Parathyroid adenoma (tissue), 2 donors: Measurements from ENCODE around the gene CLP1.
"Not testable (repeated sequence)": the region's sequence is repeated elsewhere in the genome, so short reads cannot be mapped to it uniquely, and the experiment has no call there.

Experiments
- H2AFZ ChIP-seq: fragments of 300-600 bp; sonication (generic); one replicate; pipeline ENCODE4 v1.7.0; 2017; ENCODE audit warnings: antibody characterized with exemption, mild to moderate bottlenecking
- H3K27ac ChIP-seq: fragments of 300-600 bp; sonication (generic); one replicate; pipeline ENCODE4 v1.7.0; 2017
- H3K27me3 ChIP-seq: fragments of 300-600 bp; sonication (generic); one replicate; pipeline ENCODE4 v1.7.0; 2017; ENCODE audit warnings: low read length; ENCODE audit not compliant: control insufficient read depth, insufficient read depth
- H3K36me3 ChIP-seq: fragments of 300-600 bp; sonication (generic); one replicate; pipeline ENCODE4 v1.7.0; 2017; ENCODE audit warnings: low read length; ENCODE audit not compliant: control insufficient read depth, insufficient read depth
- H3K4me1 ChIP-seq: fragments of 300-600 bp; sonication (generic); one replicate; pipeline ENCODE4 v1.7.0; 2017; ENCODE audit warnings: control low read depth
- H3K4me2 ChIP-seq: fragments of 300-600 bp; sonication (generic); one replicate; pipeline ENCODE4 v1.7.0; 2017; ENCODE audit warnings: low read length
- H3K4me3 ChIP-seq: fragments of 300-600 bp; sonication (generic); one replicate; pipeline ENCODE4 v1.7.0; 2017; ENCODE audit warnings: low read depth, low read length
- H3K79me2 ChIP-seq: fragments of 300-600 bp; sonication (generic); one replicate; pipeline ENCODE4 v1.7.0; 2017; ENCODE audit warnings: control low read depth
- H3K9ac ChIP-seq: fragments of 300-600 bp; sonication (generic); one replicate; pipeline ENCODE4 v1.7.0; 2017; ENCODE audit warnings: mild to moderate bottlenecking
- H3K9me3 ChIP-seq: fragments of 300-600 bp; sonication (generic); one replicate; pipeline ENCODE4 v1.7.0; 2017; ENCODE audit warnings: low read length; ENCODE audit not compliant: control insufficient read depth
- TF ChIP-seq, protein P1 (sequence below): fragments of 300-600 bp; sonication (generic); IDR thresholded peaks from one replicate; pipeline ENCODE4 v1.7.0; 2017; ENCODE audit warnings: antibody characterized with exemption, mild to moderate bottlenecking
- donor health status: primary hyperparathyroidism.

Gene CLP1

DNA sequence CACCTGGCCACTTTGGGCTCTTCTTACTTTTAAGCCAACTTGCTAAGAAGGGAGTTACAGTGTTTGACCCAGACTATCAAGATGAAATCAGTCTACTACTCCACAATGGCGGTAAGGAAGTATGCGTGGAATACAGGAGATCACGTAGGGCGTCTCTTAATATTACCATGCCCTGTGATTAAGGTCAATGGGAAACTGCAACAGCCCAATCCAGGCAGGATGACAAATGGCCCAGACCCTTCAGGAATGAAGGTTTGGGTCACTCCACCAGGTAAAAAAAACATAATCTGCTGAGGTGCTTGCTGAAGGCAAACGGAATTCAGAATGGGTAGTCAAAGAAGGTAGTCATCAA lies 6.8 kb upstream of the CLP1 start:
- Histone ChIP-seq H3K4me2 (no peak overlapping the region), H3K9ac (no peak overlapping the region), H2AFZ (no peak overlapping the region), H3K36me3 (no peaks in the 10 kb centered on the region), H3K4me1 (no peaks in the 10 kb centered on the region), H3K9me3 (no peaks in the 10 kb centered on the region), H3K27ac (no peak overlapping the region), H3K4me3 (no peak overlapping the region), H3K27me3 (no peaks in the 10 kb centered on the region), H3K79me2 (no peaks in the 10 kb centered on the region)
- TF ChIP-seq, protein P1, sequence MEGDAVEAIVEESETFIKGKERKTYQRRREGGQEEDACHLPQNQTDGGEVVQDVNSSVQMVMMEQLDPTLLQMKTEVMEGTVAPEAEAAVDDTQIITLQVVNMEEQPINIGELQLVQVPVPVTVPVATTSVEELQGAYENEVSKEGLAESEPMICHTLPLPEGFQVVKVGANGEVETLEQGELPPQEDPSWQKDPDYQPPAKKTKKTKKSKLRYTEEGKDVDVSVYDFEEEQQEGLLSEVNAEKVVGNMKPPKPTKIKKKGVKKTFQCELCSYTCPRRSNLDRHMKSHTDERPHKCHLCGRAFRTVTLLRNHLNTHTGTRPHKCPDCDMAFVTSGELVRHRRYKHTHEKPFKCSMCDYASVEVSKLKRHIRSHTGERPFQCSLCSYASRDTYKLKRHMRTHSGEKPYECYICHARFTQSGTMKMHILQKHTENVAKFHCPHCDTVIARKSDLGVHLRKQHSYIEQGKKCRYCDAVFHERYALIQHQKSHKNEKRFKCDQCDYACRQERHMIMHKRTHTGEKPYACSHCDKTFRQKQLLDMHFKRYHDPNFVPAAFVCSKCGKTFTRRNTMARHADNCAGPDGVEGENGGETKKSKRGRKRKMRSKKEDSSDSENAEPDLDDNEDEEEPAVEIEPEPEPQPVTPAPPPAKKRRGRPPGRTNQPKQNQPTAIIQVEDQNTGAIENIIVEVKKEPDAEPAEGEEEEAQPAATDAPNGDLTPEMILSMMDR: no peak

DNA sequence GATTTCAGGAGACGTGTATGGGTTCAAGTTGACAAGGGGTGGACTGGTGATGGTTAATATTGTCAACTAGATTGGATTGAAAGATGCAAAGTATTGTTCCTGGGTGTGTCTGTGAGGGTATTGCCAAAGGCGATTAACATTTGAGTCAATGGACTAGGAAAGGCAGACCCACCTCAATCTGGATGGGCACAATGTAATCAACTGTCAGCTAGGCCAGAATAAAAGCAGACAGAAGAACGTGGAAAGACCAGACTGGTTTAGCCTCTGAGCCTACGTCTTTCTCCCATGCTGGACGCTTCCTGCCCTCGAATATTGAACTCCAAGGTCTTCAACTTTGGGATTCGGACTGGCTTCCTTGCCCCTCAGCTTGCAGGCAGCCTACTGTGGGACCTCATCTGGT lies 6.2 kb upstream of the CLP1 start:
- H3K27me3 ChIP-seq: no peaks in the 10 kb centered on the region
- no peak overlapping the region for H3K27ac ChIP-seq
- H3K4me3 ChIP-seq: no peak overlapping the region
- TF ChIP-seq, protein P1: no peak
- no peaks in the 10 kb centered on the region for H3K79me2 ChIP-seq
- no peak overlapping the region for H2AFZ ChIP-seq
- no peak overlapping the region for H3K4me2 ChIP-seq
- H3K9me3 ChIP-seq: no peaks in the 10 kb centered on the region
- no peaks in the 10 kb centered on the region for H3K36me3 ChIP-seq
- H3K9ac ChIP-seq: no peak overlapping the region
- H3K4me1 ChIP-seq: no peaks in the 10 kb centered on the region

DNA sequence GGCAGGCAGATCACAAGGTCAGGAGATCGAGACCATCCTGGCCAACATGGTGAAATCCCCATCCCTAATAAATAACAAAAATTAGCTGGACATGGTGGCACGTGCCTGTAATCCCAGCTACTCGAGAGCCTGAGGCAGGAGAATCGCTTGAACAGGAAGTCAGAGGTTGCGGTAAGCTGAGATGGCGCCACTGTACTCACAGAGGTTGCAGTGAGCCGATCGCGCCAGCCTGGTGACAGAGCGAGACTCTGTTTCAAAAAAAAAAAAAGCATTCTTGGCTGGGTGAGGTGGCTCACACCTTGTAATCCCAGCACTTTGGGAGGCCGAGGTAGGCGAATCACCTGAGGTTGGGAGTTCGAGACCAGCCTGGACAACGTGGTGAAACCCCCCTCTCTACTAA lies 5.3 kb upstream of the CLP1 start:
- not testable (repeated sequence) for H3K9ac ChIP-seq, H3K36me3 ChIP-seq, H2AFZ ChIP-seq, H3K79me2 ChIP-seq, H3K4me3 ChIP-seq, H3K9me3 ChIP-seq, H3K4me1 ChIP-seq, H3K27ac ChIP-seq, H3K27me3 ChIP-seq, H3K4me2 ChIP-seq

DNA sequence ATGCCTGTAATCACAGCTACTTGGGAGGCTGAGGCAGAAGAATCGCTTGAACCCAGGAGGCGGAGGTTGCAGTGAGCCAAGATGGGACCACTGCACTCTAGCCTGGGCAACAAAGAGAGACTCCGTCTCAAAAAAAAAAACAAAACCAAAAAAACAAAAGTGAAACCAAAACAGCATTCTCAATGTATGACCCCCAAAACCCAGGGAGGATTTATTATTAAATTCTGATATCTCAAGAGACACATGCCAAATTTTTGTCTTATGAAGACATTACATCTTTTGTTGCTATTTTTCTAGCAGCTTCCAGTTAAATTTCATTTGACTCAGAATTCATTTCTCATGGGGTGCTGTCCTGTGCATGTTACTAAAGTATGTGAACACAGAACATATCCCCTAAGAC lies 4.9 kb upstream of the CLP1 start:
- H2AFZ ChIP-seq: no peak overlapping the region
- no peaks in the 10 kb centered on the region for H3K79me2 ChIP-seq
- H3K9me3 ChIP-seq: no peaks in the 10 kb centered on the region
- H3K4me1 ChIP-seq: no peaks in the 10 kb centered on the region
- H3K36me3 ChIP-seq: no peaks in the 10 kb centered on the region
- no peak overlapping the region for H3K4me2 ChIP-seq
- no peaks in the 10 kb centered on the region for H3K27me3 ChIP-seq
- no peak overlapping the region for H3K4me3 ChIP-seq
- H3K9ac ChIP-seq: no peak overlapping the region
- TF ChIP-seq, protein P1: no peak
- H3K27ac ChIP-seq: no peak overlapping the region

DNA sequence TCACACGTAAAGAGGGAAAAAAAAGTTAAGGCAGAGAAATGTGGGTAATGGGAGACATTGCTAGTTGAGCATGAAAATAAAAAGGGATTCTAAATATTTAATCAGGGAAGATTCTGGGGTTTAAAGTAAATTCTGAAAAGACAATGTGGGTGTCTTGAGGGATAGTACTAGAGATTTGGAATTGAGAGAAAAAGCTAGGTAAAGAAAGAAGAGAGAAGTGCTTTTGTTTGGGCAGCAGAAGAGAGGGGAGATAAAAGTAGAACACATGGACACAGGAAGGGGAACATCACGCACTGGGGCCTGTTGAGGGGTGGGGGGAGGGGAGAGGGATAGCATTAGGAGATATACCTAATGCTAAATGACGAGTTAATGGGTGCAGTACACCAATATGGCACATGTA lies 4.4 kb upstream of the CLP1 start:
- H3K27me3 ChIP-seq: no peaks in the 10 kb centered on the region
- H2AFZ ChIP-seq: no peak overlapping the region
- no peaks in the 10 kb centered on the region for H3K36me3 ChIP-seq
- H3K79me2 ChIP-seq: no peaks in the 10 kb centered on the region
- no peaks in the 10 kb centered on the region for H3K4me1 ChIP-seq
- no peak overlapping the region for H3K4me2 ChIP-seq
- H3K9me3 ChIP-seq: no peaks in the 10 kb centered on the region
- no peak overlapping the region for H3K27ac ChIP-seq
- TF ChIP-seq, protein P1: no peak
- H3K9ac ChIP-seq: no peak overlapping the region
- H3K4me3 ChIP-seq: no peak overlapping the region
